Cortex of kidney (tissue), 1 donor: ENCODE measurements around the gene TRDMT1.

Experiments used
- DNase-seq: peaks from one replicate; lab custom pipeline; 2025; lab: John Stamatoyannopoulos, UW

The TRDMT1 gene

DNA sequence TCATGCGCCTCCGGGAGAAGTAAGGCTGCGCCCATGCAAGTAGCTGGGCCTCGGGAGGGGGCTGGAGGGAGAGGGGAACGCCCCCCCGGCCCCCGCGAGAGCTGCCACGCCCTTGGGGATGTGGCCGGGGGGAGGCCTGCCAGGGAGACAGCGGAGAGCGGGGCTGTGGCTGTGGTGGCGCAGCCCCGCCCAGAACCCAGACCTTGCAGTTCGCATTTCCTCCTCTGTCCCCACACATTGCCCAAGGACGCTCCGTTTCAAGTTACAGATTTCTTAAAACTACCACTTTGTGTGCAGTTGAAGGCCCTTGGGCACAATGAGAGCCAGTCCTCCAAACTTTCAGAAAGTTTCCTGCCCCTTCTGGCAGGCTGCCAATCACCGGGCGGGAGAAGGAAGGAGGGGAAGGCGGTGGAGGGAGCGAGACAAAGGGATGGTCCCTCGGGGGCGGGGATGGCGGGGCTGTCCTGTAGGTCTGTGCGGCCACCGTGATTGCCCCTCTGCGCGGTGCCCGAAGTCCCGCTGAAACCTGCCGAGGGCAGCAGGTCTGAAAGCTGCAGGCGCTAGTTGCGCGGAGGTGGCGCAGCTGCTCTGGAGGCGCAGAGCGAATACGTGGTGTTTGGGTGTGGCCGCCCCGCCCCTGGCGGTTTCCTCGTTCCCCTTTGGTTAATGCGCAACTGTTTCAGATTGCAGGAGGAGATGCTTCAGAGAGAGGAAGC is 28.7 kb upstream of the TRDMT1 start:
- DNase-seq = no peak

DNA sequence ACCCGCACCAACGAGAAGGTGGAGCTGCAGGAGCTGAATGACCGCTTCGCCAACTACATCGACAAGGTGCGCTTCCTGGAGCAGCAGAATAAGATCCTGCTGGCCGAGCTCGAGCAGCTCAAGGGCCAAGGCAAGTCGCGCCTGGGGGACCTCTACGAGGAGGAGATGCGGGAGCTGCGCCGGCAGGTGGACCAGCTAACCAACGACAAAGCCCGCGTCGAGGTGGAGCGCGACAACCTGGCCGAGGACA is 28.2 kb upstream of the TRDMT1 start:
- DNase-seq = no peak

DNA sequence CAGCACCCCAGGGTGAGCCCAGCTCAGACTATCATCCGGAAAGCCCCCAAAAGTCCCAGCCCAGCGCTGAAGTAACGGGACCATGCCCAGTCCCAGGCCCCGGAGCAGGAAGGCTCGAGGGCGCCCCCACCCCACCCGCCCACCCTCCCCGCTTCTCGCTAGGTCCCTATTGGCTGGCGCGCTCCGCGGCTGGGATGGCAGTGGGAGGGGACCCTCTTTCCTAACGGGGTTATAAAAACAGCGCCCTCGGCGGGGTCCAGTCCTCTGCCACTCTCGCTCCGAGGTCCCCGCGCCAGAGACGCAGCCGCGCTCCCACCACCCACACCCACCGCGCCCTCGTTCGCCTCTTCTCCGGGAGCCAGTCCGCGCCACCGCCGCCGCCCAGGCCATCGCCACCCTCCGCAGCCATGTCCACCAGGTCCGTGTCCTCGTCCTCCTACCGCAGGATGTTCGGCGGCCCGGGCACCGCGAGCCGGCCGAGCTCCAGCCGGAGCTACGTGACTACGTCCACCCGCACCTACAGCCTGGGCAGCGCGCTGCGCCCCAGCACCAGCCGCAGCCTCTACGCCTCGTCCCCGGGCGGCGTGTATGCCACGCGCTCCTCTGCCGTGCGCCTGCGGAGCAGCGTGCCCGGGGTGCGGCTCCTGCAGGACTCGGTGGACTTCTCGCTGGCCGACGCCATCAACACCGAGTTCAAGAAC is 27.7 kb upstream of the TRDMT1 start:
- no peak for DNase-seq

DNA sequence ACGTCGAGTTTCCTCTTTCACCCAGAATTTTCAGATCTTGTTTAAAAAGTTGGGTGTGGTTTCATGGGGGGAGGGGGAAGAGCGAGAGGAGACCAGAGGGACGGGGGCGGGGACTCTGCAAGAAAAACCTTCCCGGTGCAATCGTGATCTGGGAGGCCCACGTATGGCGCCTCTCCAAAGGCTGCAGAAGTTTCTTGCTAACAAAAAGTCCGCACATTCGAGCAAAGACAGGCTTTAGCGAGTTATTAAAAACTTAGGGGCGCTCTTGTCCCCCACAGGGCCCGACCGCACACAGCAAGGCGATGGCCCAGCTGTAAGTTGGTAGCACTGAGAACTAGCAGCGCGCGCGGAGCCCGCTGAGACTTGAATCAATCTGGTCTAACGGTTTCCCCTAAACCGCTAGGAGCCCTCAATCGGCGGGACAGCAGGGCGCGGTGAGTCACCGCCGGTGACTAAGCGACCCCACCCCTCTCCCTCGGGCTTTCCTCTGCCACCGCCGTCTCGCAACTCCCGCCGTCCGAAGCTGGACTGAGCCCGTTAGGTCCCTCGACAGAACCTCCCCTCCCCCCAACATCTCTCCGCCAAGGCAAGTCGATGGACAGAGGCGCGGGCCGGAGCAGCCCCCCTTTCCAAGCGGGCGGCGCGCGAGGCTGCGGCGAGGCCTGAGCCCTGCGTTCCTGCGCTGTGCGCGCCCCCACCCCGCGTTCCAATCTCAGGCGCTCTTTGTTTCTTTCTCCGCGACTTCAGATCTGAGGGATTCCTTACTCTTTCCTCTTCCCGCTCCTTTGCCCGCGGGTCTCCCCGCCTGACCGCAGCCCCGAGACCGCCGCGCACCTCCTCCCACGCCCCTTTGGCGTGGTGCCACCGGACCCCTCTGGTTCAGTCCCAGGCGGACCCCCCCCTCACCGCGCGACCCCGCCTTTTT is 26.9 kb upstream of the TRDMT1 start, which contains the start of gene VIM:
Gene VIM, plus strand, starts transcription at position 151 of the 925 bp plus-strand sequence. CDS start 1,182 bp downstream, outside the sequence.
- no peak for DNase-seq

DNA sequence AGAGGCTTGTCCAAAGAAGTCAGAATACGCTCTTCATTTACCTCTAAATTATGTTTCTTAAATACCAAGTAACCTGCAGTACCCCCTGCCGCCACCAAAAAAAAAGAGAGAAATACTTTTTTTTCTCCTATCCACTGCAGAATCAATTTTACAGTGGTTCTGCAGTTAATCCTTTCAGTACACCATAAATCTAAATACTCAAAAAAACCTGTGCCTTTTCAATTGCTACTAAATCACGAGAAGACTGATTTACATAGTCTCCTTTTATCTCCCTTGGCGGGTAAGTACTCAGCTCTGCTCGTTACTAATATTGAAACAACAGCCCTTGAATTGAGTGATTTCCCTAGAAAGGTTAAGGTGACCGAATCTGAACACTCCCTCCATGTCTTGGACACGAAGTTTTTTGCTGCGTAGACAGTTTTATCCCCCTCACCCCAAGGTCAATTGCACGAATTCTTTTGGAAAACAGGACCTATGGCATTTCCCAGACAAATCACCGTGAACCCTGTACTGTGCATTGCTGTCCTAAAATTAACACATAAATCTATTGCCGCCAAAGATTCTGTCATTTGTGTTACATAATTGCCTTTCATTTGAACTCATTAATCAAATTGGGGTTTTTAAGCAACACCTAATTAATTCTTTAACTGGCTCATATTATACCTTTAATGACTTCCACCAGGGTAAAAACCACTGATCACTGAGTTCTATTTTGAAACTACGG is 26.1 kb upstream of the TRDMT1 start:
- no peak for DNase-seq

DNA sequence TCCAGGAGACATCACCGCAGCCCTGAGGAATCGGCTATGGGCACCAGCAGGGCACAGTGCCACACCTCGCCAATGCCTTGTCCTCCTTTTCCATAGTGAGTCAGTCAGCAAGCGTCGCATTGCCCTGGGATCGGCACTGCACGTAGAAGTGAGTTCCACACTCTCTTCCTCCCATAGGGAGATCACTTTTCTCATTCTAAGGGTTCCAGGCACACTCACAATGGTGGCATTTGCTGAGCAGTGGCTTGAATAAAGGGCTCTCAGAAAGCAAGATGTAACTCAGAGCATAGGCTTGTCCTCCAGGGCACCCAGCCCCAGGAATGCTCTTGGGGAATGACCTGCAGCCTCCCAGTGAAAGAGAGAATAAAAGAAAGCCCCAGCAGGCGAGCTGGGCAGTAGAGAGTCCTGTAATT is 25.4 kb upstream of the TRDMT1 start:
- no peak for DNase-seq

DNA sequence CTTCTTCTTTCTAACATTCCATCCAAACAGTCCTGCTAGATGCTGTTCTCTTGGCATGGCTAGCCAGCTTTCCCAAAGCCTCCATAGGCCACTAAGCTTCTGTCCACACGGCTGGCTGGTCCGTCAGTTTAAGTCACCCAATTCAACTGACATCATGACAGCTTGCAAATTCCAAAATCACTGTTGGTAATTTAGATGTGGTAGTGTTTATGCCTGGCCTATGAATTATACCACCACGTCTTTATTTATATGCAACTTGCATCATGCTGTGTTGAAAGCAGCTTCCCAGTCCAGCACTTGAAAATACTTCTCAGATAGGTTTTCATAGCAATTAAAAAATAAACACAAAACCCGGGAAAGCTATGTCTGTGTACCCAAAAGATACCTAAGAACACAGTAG is 24.3 kb upstream of the TRDMT1 start:
- DNase-seq = no peak

DNA sequence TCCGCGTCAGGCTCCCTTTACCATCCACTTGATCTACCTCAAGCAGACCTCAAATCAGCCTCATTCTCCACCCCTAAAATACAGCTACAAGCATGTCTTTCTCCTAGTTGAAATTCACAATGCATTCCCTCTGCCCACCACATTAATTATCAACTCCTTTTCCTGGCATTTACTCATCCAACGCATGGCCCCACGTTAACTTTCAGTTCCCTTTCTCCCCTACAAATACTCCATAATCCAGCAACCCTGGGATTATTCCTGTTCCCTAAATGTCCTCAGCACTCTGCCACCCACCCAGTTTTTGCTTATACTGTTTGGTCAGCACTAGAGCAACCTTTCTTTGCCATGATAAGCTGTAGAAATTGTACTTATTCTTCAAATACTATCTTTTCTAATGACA is 20.9 kb upstream of the TRDMT1 start:
- DNase-seq = no peak

DNA sequence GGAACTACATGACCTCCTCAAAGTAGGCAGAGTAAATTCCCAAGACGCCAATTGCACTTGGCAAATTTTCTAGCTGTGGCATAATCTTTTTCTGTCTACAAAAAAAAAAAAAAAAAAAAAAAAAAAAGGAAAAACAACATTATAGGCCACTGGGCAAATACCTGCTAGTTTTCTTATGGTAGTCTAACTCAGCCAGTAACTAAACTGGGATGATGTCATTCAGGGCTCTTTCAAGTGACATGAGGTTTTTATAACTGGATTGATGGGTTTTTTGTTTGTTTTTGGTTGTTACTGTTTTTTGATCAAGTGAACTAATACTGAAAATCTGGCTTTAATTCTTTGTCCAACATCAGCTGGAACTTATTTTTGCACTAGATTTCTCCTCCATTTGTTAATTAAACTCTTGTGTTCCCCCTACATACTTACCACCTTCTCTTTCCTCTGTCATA is 19.2 kb upstream of the TRDMT1 start:
- DNase-seq = no peak

DNA sequence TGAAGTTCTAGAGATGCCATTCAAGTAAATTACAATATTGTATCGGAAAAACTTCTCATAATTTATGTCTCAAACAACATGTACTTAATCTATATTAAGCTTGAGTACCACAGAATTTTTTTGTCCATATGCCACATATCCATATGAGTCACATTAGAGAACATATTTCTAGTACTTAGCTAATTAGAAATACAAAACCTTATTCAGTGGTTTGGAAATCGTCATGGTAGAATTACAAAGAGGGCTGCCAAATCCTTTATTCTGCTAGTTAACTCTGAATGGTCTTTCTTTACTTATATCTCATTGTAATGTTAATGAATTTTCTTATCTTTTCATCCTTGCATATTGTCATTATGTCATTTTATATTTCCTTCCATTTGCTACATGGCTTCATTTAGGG is 17.6 kb upstream of the TRDMT1 start:
- DNase-seq = no peak

DNA sequence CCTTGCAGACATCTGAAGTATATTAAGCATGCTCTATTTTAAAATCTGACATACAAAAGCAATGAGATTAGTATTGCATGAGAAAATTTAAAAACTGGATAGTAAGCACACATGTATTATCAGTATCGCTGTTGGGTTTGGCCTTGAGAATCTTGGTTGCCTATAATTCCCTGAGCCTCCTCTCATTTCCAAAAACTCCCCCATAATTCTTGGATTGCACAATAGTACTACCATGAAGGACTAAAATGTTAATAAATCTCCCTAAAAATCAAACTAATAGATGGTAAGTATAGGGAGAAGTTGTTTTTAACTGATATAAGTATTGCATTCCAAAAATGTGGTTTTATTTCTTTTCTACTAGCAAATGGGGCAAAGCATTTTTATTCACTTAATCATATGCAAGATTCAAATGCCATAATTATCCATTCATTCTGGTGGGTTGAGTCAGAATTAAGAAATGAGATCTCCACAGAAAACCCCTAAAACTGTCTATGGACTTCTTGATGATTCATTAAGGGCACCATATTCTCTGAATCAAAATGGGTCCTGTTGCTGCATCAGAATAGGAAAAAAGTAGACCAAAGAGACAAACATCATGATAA is 16.3 kb upstream of the TRDMT1 start:
- no peak for DNase-seq

DNA sequence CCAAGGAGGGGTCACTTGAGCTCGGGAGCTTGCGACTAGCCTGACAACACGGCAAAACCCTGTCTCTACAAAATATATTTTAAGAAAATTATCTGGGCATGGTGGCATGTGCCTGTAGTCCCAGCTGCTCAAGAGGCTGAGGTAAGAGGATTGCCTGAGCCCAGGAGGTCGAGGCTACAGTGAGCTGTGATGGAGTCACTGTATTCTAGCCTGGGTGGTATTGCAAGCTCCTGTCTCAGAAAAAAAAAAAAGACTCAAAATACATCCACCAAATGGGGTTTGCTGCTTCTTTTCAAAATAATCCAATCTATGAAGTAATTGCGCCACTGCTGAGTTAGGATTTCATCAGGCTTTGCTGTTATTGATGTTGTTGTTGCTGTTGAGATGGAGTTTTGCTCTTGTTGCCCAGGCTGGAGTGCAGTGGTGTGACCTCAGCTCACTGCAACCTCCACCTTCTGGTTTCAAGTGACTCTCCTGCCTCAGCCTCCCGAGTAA is 15.5 kb upstream of the TRDMT1 start:
- DNase-seq = no peak

DNA sequence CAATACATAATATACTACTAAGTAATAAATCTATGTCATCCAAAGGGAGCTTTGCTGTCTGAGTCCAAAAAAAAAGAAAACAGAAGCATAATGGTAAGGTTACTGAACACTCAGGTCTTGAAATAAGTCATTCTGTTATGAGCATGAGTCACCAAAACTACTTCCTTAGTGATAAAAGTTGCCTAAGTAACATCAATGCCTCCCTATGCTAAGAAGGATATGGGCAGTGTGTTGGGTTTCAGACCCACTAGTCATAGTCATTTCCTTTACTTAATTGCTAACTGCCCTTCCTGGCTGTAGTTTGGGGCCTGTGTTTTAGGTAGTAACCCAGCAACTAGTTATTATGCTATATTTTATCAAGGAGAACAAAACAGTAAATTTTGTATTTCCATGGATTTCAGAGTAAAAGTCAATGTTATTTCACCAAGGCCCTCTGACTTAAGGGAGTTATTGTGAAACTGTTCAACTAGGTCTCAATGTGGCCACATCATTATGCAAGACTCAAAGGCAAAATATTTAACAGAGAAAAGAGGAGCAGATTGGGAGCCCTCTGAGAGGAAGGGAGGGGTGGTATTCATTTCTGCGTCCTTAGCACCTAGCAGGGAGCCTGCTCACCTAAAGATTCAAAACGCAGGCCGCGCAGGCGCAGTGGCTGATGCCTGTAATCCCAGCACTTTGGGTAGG is 14.9 kb upstream of the TRDMT1 start:
- DNase-seq = no peak

DNA sequence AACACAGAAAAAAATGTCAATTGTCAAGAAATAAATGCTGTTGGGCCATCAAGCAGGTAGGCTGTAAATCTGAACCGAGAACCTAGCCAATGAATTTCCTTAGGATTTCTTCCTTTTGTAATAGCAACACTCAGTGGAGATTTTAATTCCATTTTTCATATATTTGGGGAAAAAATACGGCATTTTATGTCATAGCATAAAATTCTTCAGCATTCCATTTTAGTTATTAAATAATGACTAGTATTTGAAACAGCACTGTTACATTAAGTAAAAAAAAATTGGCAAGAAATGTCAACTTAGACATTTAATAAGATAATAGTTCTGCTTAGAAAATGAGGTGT is 14.3 kb upstream of the TRDMT1 start:
- DNase-seq = no peak

DNA sequence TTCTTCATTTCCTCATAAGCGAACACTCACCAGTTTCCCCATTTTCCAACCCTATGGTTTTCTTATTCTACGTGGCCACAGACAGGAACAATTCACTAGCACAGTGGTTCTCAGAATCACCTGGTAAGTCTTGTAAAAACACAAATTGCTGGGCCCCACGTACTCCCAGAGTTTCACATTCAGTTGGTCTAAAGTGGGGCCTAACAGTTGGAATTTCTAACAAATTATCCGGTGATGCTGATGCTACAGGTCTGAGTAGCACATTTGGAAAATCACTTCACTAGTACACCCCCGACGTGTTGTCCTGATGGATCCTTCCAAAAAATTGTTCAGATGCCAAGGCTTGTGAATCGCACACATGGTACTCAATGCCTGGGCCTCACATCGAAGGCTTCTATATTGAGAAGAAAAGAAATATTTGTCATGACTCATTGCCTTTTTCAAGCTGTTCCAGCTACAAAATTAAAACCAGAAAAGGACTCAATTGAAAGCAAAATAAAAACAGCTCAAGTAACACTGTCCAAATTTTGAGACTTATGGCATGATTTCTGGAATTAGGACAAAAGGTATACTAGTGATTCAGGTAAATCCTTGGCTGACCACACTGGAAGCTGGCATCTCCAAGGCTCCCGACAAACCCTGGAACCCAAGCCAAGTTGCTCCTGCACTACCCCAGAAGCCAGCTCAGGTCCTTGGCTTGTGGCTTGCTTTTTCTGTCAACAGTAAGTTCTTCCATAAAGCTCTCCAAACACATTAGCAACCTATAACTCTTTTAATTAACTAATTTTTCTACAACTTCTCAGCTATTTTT is 13.7 kb upstream of the TRDMT1 start:
- DNase-seq = no peak

DNA sequence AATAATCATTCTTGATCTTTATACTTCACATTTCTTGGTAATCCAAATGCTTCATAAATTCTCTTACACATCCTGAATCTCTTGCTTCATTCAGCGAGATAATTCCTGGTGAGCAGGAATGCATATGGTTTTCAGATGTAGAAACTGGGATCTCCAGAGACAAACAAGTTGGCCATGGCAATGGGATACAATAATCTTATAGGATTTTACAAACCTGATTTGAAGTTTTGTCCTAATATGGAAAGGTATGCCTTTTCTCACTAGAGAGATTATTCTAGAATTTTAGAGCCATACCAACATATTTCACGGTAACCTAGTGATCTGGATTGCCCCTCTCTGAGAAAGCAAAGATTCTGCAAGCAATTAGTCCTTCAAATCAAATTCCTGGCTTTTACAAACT is 13.1 kb upstream of the TRDMT1 start:
- DNase-seq = no peak

DNA sequence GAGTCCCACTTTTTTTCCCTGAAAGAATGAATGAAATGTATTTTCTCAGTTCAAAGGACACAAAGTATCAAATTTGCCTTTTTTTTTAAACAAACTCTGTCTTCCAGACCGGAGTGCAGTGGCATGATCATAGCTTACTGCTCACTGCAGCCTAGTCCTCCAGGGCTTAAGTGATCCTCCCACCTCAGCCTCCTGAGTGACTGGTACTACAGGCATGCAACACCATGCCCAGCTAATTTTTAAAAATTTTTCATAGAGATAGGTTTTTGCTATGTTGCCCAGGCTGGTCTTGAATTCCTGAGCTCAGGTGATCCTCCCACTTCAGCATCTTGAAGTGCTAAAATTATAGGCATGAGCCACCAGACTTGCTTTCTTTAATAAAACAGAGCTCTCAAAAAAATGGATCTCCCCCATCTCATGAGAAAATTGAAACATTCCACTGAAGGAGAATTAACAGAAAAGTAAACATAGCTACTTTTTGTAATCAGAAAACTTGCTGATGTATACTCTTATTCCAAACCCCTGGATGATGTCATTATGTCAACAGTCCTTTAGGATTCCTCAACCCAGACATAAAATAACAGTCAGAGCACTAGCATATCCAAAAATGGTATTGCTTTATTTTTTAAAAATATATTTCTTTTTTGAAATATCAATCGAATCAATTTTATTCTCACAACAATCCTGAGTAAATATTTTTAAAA is 12.3 kb upstream of the TRDMT1 start:
- no peak for DNase-seq

DNA sequence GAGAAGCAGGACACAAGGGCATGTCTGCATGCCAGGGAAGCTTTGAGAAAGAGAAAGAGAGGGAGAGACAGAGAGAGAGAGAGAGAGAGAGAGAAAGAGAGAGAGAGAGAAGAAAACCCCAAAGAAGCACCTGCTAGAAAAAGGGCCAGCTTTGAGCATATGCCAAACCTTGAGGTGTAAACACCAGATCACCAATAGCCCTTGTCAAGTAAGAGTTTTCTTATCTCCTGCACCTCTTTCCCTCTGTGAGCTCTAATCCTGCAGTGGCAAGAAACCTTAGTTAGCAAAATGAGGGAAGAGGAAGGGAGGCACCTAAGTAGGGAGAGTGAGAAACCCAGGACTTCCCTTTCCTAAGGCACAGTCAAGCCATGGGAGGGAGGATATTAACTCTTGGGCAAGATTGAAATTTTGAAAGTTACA is 11.3 kb upstream of the TRDMT1 start:
- DNase-seq = no peak

DNA sequence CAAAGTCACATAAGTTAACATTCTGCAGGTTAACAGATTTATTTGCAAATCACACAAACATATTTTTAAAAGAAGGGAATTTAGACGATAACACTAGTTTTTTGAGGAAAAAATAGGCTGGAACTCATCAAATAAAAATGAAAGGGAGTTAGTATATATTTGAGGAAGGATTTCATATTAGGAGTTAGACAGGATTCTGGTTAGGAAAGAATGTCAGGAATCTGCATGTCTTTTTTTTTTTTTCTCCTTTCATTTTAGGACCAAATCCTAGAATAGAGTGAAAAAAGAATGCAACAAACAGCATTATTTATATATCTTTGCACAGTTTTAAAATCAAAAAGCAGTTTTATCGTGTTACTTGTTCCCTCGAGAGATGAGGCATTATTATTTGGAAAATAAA is 8.9 kb upstream of the TRDMT1 start:
- no peak for DNase-seq

DNA sequence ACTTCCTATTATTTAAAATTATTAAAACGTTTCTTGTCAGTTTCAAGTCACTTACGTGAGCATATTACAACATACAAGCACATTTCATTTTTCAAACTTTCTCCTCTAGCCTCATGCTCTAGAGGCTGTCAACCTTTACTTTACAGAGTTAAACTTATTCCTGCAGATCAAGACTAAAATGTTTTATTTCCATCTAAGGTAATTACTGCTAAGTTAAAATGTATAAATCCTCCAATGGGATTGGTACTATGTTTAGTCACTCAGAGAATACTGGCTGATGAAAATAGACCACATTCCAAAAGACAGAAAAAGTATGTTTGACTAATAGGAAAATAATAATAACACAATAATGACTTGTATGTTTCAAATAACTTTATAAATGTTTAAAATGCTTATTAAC is 8.4 kb upstream of the TRDMT1 start:
- no peak for DNase-seq
